GM21360 (cell line): ENCODE results near the gene SNED1.

ENCODE experiments used
- ATAC-seq: cut with Tn5 transposase; IDR thresholded peaks from one replicate; pipeline ENCODE4 v1.9.1; 2021; ENCODE audit warnings: mild to moderate bottlenecking, moderate library complexity; ENCODE audit not compliant: unreplicated experiment

Gene SNED1

GRCh38 chr2:241020629-241021190 lies 22.3 kb downstream of the SNED1 start:
- no peak for ATAC-seq

GRCh38 chr2:241025639-241026038 lies 27.2 kb downstream of the SNED1 start:
- ATAC-seq: no peak

DNA sequence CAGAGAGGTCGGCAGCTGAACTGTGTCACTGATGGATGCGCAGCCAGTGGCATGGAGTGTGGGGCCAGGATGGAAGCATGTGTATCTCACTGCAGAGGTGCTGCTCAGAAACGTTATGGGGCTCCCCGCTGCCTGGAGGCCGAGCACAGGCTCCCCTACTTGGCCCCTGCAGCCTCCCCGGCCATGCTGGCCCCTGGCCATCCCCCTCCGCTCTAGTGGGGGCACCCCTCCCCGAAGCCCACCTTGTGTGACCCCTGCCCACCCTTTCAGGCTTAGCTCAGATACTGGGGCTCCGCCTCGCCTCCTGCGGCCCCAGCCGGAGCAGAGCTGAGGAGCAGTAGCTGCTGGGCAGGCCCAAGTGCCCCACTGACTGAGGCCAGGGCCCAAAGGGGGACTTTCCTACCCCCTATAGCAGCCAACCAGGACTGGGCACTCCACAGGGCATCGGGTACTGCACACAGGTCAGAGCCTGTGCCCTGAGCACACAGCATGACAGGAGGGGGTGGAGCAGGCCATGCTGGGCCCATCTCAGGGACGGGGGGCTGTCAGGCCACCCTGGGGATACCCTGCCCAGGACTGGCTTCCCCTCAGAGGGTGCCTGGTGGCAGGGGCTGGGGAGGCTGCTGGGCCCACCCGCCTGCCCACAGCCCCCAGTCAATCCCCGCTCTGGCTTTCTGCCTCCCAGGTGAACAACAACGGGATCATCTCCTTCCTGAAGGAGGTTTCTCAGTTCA lies 31.3 kb downstream of the SNED1 start:
- ATAC-seq: no peak

DNA sequence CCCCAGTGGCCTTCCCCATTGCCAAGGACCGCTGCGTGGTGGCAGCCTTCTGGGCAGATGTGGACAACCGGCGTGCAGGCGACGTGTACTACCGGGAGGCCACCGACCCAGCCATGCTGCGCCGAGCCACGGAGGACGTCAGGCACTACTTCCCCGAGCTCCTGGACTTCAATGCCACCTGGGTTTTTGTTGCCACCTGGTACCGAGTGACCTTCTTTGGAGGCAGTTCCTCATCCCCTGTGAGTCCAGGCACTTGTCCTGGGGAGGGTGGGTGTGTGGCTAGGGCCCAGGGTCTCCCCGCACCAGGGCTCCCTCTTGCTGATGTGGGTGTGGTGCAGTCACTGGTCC lies 31.9 kb downstream of the SNED1 start:
- no peak for ATAC-seq

- ATAC-seq: no peak
These were observed 32.5 kb downstream of the SNED1 start for GRCh38 chr2:241030883-241031282.

GRCh38 chr2:241031436-241032165 lies 33.2 kb downstream of the SNED1 start:
- ATAC-seq: no peak

GRCh38 chr2:241033336-241033987 lies 35.0 kb downstream of the SNED1 start:
- no peak for ATAC-seq

DNA sequence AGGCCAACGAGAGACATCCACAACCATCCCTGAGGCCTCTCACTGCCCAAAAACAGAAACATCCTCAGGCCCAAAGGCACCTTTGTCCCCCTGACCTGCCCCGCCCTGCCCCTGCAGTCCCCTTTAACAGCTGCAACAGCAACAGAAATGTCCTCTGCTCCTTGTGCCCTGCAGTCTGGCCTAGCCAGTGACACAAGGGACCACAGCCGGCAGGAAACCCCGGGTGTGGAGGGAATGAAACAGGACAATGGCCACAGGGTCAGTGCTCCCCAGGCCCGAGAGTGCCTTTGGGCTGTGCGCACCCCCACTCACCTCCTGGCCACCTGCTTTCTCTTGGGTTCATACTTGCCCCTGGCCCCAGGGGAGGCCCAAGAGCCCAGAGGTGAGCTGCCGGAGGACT lies 35.6 kb downstream of the SNED1 start:
- ATAC-seq: no peak

- no peak for ATAC-seq
These were observed 36.2 kb downstream of the SNED1 start for GRCh38 chr2:241034490-241035141.

DNA sequence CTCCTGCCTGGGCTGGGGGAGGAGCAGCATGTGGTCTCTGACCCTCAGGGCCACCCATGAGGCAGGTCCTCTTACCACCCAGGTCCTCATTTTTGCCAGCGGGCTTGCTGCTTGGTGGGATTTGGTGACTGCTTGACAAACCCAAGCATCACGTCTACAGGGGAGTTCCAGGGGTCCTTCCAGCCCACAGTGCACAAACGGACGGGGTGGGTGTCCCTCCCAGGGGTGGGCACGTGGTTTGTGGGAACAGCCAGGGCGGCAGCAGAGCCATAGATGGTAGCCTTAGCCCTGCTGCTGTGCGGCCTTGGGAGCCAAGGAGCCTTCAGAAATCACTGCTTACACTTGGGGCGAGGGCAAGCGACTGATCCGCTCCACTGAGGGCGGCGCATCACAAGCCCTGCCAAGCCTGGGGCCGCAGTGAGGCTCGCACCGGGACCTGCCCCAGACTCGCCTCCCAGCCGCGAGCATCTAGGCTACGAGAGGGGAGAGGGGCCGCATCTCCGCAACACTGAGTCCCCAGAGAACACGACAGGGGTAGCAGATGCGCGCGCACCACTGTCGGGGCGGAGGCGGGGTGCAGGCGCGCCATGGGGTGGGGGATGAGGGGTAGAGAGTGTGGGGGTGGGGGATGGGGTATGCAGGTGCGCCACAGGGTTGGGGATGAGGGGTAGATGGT lies 36.9 kb downstream of the SNED1 start:
- no peak for ATAC-seq

DNA sequence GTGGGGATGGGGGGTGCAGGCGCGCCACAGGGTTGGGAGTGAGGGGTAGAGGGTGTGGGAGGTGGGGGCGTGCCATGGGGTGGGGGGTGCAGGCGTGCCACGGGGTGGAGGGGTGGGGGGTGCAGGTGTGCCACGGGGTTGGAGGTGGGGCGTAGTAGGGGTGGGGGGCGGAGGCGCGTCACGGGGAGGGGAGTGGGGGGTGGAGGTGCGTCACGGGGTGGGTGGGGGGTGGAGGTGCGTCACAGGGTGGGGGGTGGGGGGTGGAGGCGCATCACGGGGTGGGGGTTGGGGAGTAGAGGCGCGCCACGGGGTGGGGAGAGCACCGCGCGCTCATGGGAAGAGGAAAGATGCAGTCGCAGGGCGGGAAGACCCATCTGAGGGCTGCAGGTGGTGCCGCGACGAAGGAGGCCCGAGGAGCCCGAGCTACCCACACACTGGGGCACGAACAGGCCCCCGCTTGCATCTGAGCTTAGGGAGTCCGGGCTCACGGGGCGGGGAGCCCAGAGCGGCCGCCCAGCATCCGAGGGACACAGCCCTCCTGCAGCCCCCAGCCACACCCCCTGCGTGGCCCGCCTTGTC lies 37.5 kb downstream of the SNED1 start:
- ATAC-seq: peak; percentile 4

- ATAC-seq: peak; percentile 62
These were observed 38.1 kb downstream of the SNED1 start for GRCh38 chr2:241036397-241036963.

- ATAC-seq: no peak
These were observed 38.6 kb downstream of the SNED1 start for GRCh38 chr2:241036964-241037421.

GRCh38 chr2:241037498-241037897 lies 39.1 kb downstream of the SNED1 start:
- ATAC-seq: no peak

- no peak for ATAC-seq
These were observed 40.2 kb downstream of the SNED1 start for GRCh38 chr2:241038374-241039180.

DNA sequence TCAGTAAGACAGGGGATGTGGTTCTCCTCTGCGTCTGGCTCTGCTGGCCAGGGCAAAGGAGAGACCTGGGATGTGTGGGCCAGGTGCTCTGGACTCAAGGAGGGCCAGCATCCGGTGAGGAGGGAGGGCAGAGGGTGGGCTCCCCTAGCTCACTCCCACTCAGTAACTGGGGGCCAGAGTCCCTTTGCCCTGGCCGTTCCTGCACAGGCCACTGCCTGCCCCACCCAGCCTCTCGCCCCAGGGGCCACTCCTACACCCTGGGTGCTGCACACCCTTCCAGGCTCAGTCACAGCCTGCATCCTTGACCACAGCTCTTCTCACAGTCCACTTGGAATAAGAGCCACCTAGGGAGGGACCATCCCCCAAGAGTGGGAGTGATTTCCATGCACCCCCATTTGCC lies 41.0 kb downstream of the SNED1 start:
- no peak for ATAC-seq

GRCh38 chr2:241040081-241040803 lies 41.8 kb downstream of the SNED1 start:
- ATAC-seq: no peak

- ATAC-seq: peak; percentile 65
These were observed 43.3 kb downstream of the SNED1 start for GRCh38 chr2:241041589-241042158.
